ENCODE results near the gene LEUTX. TPM values are rescaled to one million over a fixed set of nuclear protein-coding genes. Genes with fewer than 3 reads are reported as not detected.
"Not testable (repeated sequence)": the region's sequence is repeated elsewhere in the genome, so short reads cannot be mapped to it uniquely, and the experiment has no call there.

Gene LEUTX
- total RNA-seq, 1 donor from 2014 or later, result not detected

DNA sequence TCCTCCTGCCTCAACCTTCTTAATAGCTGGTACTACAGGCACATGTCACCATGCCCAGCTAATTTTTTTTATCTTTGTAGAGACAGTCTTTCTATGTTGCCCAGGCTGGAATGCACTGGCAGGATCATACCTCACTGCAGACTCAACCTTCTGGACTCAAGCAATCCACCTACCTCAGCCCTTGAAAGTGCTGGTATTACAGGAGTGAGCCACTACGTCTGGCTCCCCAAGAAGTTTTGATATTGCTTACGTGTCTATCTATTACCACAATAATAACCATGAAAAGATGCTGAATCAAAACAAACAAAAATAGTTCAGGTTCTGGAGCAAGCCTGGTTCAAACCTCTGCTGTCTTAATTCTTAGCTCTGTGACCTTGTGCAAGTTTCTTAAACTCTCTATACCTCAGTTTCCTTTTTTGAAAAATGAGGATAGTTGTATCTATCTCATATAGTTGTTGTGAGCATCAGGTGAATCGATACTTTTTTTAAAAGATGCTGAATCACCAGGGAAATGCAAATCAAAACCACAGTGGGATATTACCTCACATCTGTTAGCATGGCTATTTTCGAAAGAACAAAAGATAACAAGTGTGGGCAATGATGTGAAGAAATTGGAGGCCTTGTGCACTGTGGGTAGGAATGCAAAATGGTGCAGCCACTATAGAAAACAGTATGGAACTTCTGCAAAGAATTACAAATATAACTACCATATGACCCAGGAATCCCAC is 19.0 kb upstream of the LEUTX start:
- no peak overlapping the region for H3K27ac ChIP-seq
- H3K4me1 ChIP-seq, result no peaks in the 10 kb centered on the region
- intact Hi-C loops (cut with DNase I), result no loop called here
- DNase-seq, result no peak
- H3K9me3 ChIP-seq, result no peaks in the 10 kb centered on the region
- ATAC-seq, result no peak
- H3K4me3 ChIP-seq, result no peak overlapping the region
- H3K36me3 ChIP-seq, result no peaks in the 10 kb centered on the region
- peaks cover 7% of the 10 kb centered on the region for H3K27me3 ChIP-seq
- TF ChIP-seq, protein P1, sequence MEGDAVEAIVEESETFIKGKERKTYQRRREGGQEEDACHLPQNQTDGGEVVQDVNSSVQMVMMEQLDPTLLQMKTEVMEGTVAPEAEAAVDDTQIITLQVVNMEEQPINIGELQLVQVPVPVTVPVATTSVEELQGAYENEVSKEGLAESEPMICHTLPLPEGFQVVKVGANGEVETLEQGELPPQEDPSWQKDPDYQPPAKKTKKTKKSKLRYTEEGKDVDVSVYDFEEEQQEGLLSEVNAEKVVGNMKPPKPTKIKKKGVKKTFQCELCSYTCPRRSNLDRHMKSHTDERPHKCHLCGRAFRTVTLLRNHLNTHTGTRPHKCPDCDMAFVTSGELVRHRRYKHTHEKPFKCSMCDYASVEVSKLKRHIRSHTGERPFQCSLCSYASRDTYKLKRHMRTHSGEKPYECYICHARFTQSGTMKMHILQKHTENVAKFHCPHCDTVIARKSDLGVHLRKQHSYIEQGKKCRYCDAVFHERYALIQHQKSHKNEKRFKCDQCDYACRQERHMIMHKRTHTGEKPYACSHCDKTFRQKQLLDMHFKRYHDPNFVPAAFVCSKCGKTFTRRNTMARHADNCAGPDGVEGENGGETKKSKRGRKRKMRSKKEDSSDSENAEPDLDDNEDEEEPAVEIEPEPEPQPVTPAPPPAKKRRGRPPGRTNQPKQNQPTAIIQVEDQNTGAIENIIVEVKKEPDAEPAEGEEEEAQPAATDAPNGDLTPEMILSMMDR (IDR thresholded peaks at IDR 0.05), result no peak

DNA sequence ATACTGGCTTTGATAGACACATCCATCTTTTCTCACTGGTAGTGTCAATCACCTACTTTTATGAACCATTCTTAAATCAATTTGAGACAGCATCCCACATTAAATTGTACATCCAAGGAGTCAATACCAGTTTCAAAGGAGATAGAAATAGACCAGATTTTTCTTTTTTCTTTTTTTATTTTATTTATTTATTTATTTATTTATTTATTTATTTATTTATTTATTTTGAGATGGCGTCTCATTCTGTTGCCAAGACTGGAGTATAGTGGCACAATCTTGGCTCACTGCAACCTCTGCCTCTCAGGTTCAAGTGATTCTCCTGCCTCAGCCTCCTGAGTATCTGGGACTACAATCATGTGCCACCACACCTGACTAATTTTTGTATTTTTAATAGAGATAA is 16.8 kb upstream of the LEUTX start:
- H3K9me3 ChIP-seq; H3K4me3 ChIP-seq; H3K36me3 ChIP-seq; intact Hi-C loops (cut with DNase I); DNase-seq; H3K27ac ChIP-seq; ATAC-seq; H3K4me1 ChIP-seq; H3K27me3 ChIP-seq: not testable (repeated sequence)

DNA sequence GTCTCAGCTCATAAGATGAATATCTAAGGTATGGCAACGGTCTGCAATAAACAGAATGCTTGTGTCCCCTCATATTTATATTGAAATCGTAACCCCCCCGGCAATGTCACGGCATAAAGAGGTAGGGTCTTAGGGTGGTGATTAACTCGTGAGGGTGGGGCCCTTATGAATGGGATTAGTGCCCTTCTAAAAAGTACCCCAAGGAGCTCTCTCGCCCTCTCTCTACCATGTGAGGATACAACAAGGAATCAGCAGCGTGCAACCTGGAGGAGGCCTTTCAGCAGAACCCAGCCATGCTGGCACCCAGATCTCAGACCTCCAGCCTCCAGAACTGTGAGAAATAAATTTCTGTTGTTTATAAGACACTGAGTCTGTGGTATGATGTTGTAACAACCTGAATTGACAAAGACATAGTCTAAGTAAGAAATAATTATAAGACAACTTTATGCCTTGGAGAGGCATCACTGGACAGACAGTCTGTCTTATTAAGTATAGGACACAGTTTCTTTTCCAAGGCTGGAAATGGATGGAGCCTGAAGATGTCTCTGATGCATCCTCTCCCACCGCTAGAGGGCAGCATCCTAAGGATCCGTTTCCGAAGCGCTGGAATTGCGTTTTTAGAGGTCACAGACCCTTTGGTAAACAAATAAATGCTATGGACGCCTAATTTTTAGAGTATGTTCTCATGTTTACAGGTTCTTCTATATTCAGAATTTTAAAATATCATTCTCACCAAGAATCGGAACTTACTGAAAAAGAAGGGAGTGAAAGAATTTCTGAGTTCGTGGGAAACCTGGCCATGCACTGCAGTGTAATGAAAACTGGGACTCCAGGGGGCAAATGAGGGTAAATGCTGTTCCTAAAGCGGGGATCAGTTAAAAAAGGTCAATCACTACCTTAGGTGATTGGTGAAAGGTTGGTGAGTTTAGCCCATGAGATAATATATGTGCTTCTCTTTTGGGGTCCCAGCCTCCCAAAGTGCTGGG is 13.3 kb upstream of the LEUTX start:
- TF ChIP-seq, protein P1 (IDR thresholded peaks at IDR 0.05), result peak; percentile 85
- Histone ChIP-seq H3K36me3 (no peaks in the 10 kb centered on the region), H3K4me3 (no peak overlapping the region), H3K9me3 (no peaks in the 10 kb centered on the region), H3K27ac (no peak overlapping the region), H3K4me1 (no peaks in the 10 kb centered on the region), H3K27me3 (no peaks in the 10 kb centered on the region)
- ATAC-seq (peak; percentile 67), DNase-seq (no peak)
- intact Hi-C loops (cut with DNase I), result no loop called here

DNA sequence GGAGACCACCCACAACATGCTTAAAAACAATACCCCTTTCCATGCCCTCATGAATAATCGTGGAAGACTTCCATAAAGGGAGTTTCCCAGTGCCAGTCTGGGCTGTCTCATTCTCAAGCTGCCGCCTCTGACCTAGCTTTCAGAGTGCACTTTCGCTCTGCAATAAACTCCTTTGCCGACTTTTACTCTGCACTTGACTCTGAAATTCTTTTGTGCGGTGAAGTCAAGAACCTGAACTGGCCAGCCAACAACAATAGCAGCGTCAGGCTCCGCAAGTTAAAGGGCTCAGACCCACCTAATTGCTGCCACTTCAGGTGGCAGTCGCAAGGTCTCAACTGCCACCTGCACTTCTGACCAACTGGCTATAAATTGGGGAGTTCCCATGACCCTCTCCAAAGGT is 10.3 kb upstream of the LEUTX start:
- H3K36me3 ChIP-seq, result no peaks in the 10 kb centered on the region
- H3K4me1 ChIP-seq, result no peaks in the 10 kb centered on the region
- no peaks in the 10 kb centered on the region for H3K9me3 ChIP-seq
- no peak for DNase-seq
- H3K27me3 ChIP-seq, result no peaks in the 10 kb centered on the region
- intact Hi-C loops (cut with DNase I), result no loop called here
- TF ChIP-seq, protein P1 (IDR thresholded peaks at IDR 0.05), result no peak
- H3K4me3 ChIP-seq, result no peak overlapping the region
- ATAC-seq, result peak; percentile 70
- no peak overlapping the region for H3K27ac ChIP-seq

DNA sequence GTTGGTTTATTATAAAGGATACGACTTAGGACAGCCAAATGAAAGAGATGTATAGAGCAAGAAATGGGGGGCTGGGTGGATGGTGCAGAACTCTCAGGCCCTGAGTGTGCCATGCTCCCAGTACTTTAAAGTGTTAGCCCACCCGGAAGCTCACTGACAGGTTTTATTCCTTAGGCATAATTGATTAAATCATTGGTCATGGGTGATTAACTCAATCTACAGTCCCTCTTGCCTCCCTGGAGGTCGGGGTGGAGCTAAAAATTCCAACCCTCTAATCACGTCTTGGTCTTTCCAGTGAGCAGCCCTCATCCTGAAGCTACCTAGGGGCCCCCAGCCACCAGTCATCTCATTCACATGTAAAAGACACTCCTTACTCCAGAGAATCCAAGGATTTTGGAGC is 9.9 kb upstream of the LEUTX start:
- TF ChIP-seq, protein P1 (IDR thresholded peaks at IDR 0.05), result no peak
- Histone ChIP-seq H3K36me3 (no peaks in the 10 kb centered on the region), H3K4me3 (no peak overlapping the region), H3K4me1 (no peaks in the 10 kb centered on the region), H3K27me3 (no peaks in the 10 kb centered on the region), H3K27ac (no peak overlapping the region), H3K9me3 (no peaks in the 10 kb centered on the region)
- intact Hi-C loops (cut with DNase I), result no loop called here
- DNase-seq, result no peak
- ATAC-seq, result no peak

DNA sequence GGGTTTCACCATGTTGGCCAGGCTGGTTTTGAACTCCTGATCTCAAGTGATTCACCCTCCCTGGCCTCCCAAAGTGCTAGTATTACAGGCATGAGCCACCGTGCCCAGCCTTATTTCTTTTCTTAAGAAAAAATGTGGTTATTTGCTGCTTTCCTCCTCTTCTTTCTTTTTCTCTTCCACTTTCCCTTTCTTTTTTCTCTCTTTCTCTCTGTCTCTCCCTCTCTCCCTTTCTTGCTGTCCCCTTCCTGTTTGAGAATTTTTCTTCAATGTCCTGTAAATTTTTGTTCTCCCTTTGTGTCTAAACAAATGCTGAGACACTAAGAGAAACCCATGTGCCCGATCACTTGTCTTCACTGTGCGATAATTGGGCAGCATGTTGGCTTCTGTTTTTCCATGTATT is 2.2 kb downstream of the LEUTX start:
- intact Hi-C loops (cut with DNase I), result no loop called here
- Histone ChIP-seq H3K4me1 (no peaks in the 10 kb centered on the region), H3K36me3 (no peaks in the 10 kb centered on the region), H3K4me3 (no peak overlapping the region), H3K27ac (no peak overlapping the region), H3K27me3 (peaks cover 20% of the 10 kb centered on the region), H3K9me3 (no peaks in the 10 kb centered on the region)
- TF ChIP-seq, protein P1 (IDR thresholded peaks at IDR 0.05), result no peak
- ATAC-seq, result no peak
- no peak for DNase-seq
